PC-3 (cell line): ENCODE results near the gene SYCP2L. TPM values are rescaled to one million over a fixed set of nuclear protein-coding genes. Genes with fewer than 3 reads are reported as not detected.
A peak's percentile ranks its signal among the peaks of the same experiment; 100 is the strongest.

Experiments
- ATAC-seq: fragments of 200-7000 bp; cut with Tn5 transposase; 2 replicates; pipeline ENCODE4 v1.9.1; 2020; ENCODE audit warnings: mild to moderate bottlenecking, moderate library complexity
- Bru-seq: library from RNA; stranded (reverse); fragments of 400-500 nt; gene quantifications from one replicate; lab custom pipeline; 2021; lab: Mats Ljungman, UMichigan
- BruChase-seq, 2 experiments: library from RNA; stranded (reverse); fragments of 400-500 nt; gene quantifications; one replicate each; lab custom pipeline; 2021; lab: Mats Ljungman, UMichigan
- BruUV-seq: library from RNA; stranded (reverse); fragments of 400-500 nt; replicated peaks from 2 replicates; lab custom pipeline; 2021; lab: Mats Ljungman, UMichigan
- CTCF ChIA-PET: fragments of 300-600 bp; sonication (Branson Sonifier 250); formaldehyde crosslinking; loops from one replicate; lab custom pipeline; 2022; ENCODE audit warnings: antibody characterized with exemption; lab: Charles Lee
- POLR2A ChIA-PET: fragments of 300-600 bp; sonication (Branson Sonifier 250); formaldehyde crosslinking; loops from one replicate; lab custom pipeline; 2022; ENCODE audit warnings: antibody characterized with exemption; ENCODE audit not compliant: unreplicated experiment; lab: Charles Lee
- DNase-seq: peaks from one replicate; pipeline ENCODE4 v3.0.0-alpha.2; 2015
- H2AFZ ChIP-seq: fragments of 300-600 bp; sonication (generic); 2 replicates; pipeline ENCODE4 v1.6.0; 2016; ENCODE audit warnings: antibody characterized with exemption, low read length
- H3F3A ChIP-seq: fragments of 300-600 bp; sonication (generic); one replicate; pipeline ENCODE4 v1.6.0; 2017; ENCODE audit warnings: antibody characterized with exemption, low read length, control low read depth, mild to moderate bottlenecking; ENCODE audit not compliant: unreplicated experiment
- H3K27ac ChIP-seq: fragments of 300-600 bp; sonication (generic); 2 replicates; pipeline ENCODE4 v1.5.1; 2016; ENCODE audit warnings: mild to moderate bottlenecking, low read length
- H3K27me3 ChIP-seq: fragments of 300-600 bp; sonication (generic); 2 replicates; pipeline ENCODE4 v1.6.1; 2016; ENCODE audit warnings: low read length, mixed read lengths
- H3K36me3 ChIP-seq: fragments of 300-600 bp; sonication (generic); 2 replicates; pipeline ENCODE4 v1.6.1; 2016; ENCODE audit warnings: low read depth, mixed run types, low read length, mixed read lengths
- H3K4me1 ChIP-seq: fragments of 300-600 bp; sonication (generic); 2 replicates; pipeline ENCODE4 v1.5.1; 2016; ENCODE audit warnings: low read length; ENCODE audit not compliant: insufficient read depth
- H3K4me2 ChIP-seq: fragments of 300-600 bp; sonication (generic); 2 replicates; pipeline ENCODE4 v1.6.0; 2016; ENCODE audit warnings: low read length
- H3K4me3 ChIP-seq: fragments of 300-600 bp; sonication (generic); 2 replicates; pipeline ENCODE4 v1.5.1; 2016; ENCODE audit warnings: mild to moderate bottlenecking, low read length, mixed read lengths
- H3K79me2 ChIP-seq: fragments of 300-600 bp; sonication (generic); 2 replicates; pipeline ENCODE4 v1.6.1; 2017; ENCODE audit warnings: low read length, mixed read lengths
- H3K9ac ChIP-seq: fragments of 300-600 bp; sonication (generic); 2 replicates; pipeline ENCODE4 v1.6.0; 2016; ENCODE audit warnings: mild to moderate bottlenecking, low read length
- H3K9me2 ChIP-seq: fragments of 300-600 bp; sonication (generic); replicated peaks from 2 replicates; pipeline ENCODE4 v1.6.1; 2016; ENCODE audit warnings: mixed run types, low read length, mixed read lengths
- H3K9me3 ChIP-seq: fragments of 300-600 bp; sonication (generic); 2 replicates; pipeline ENCODE4 v1.6.1; 2016; ENCODE audit warnings: low read length, mixed read lengths
- H4K20me1 ChIP-seq: fragments of 300-600 bp; sonication (generic); 2 replicates; pipeline ENCODE4 v1.6.1; 2016; ENCODE audit warnings: low read length, mixed read lengths
- CTCF ChIP-seq: fragments of 300-600 bp; sonication (generic); conservative IDR thresholded peaks from 2 replicates; pipeline ENCODE4 v1.5.1; 2017; ENCODE audit warnings: antibody characterized with exemption, low read depth, mild to moderate bottlenecking, low read length
- EZH2 ChIP-seq: fragments of 300-600 bp; sonication (generic); IDR thresholded peaks from one replicate; pipeline ENCODE4 v1.6.1; 2017; ENCODE audit warnings: antibody characterized with exemption, mild to moderate bottlenecking, low read length; ENCODE audit not compliant: unreplicated experiment
- EZH2phosphoT487 ChIP-seq: fragments of 300-600 bp; sonication (generic); IDR thresholded peaks from 2 replicates; pipeline ENCODE4 v1.6.1; 2018; ENCODE audit warnings: mild to moderate bottlenecking, antibody characterized with exemption, low read length, borderline replicate concordance
- intact Hi-C: fragments of 100-400 bp; cut with micrococcal nuclease; formaldehyde crosslinking; loops from 2 replicates; pipeline ENCODE4 v1.9.0; 2023
- long read RNA-seq: library from polyadenylated mRNA; unstranded; transcript quantifications from one replicate; pipeline ENCODE4 v2.0.0, GENCODE V29; 2021; ENCODE audit not compliant: unreplicated experiment
- total RNA-seq: library from RNA; depleted of rRNA; stranded (reverse); fragments of >200 nt; gene quantifications from 2 replicates; pipeline ENCODE4 v1.2.3, GENCODE V29; 2014; rRNA removed

The SYCP2L gene
- total RNA-seq, result 0.07 and 2.4 TPM in 2 replicates
- Bru-seq, nascent RNA, result percentile 15 among the genes with signal in this experiment
- percentile 29 among the genes with signal in this experiment for BruChase-seq, experiment 1, labeled RNA remaining after a 6-hour chase
- BruChase-seq, experiment 2, labeled RNA remaining after a 2-hour chase, result percentile 33 among the genes with signal in this experiment
- long read RNA-seq, partial matches to known transcripts, result 0 of 1 reads
- long read RNA-seq, other reads (novel, unspliced or antisense), result 1 of 1 reads

GRCh38 chr6:10886691-10887502, at the start of gene SYCP2L:
SYCP2L (plus strand) TSS chr6:10887052; CDS start chr6:10887127, 75 bp downstream.
- Histone ChIP-seq H3K4me3 (no peak within 1 kb of the TSS), H3K9me2 (no peaks in the 10 kb centered on the region), H3K79me2 (no peaks in the 10 kb centered on the region), H3K36me3 (no peaks in the 10 kb centered on the region), H3K27me3 (peaks cover 9% of the 10 kb centered on the region; the same call in 1 of the 2 replicates), H3K4me2 (no peak within 1 kb of the TSS), H4K20me1 (no peaks in the 10 kb centered on the region), H3K9ac (no peak within 1 kb of the TSS), H3K4me1 (no peaks in the 10 kb centered on the region), H3K27ac (no peak within 1 kb of the TSS), H3F3A (no peaks in the 10 kb centered on the region), H2AFZ (no peak within 1 kb of the TSS), H3K9me3 (no peaks in the 10 kb centered on the region)
- ChIA-PET POLR2A (no interaction called here), CTCF (no interaction called here)
- BruUV-seq, result no TSS peak
- ATAC-seq (no peak), DNase-seq (no peak)
- intact Hi-C loops, result no loop called here
- no peak for TF ChIP-seq EZH2phosphoT487

- no peaks in the 10 kb centered on the region for H3K9me3 ChIP-seq
- peaks cover 6% of the 10 kb centered on the region; the same call in 1 of the 2 replicates for H3K4me1 ChIP-seq
- CTCF ChIA-PET, result no interaction called here
- peak overlapping the region; percentile 45 for H3K9ac ChIP-seq
- H3K27ac ChIP-seq, result no peak overlapping the region
- intact Hi-C loops, result no loop called here
- TSS peak; percentile 49 for BruUV-seq
- peak overlapping the region; percentile 92 for H3K4me2 ChIP-seq
- peak overlapping the region; percentile 86 for H2AFZ ChIP-seq
- no peaks in the 10 kb centered on the region for H3K79me2 ChIP-seq
- H3K9me2 ChIP-seq, result no peaks in the 10 kb centered on the region
- H3K27me3 ChIP-seq, result peaks cover 15% of the 10 kb centered on the region; the same call in 1 of the 2 replicates
- ATAC-seq (peak; percentile 21), DNase-seq (peak; percentile 6)
- no peaks in the 10 kb centered on the region for H3F3A ChIP-seq
- H3K36me3 ChIP-seq, result no peaks in the 10 kb centered on the region
- H4K20me1 ChIP-seq, result no peaks in the 10 kb centered on the region
- POLR2A ChIA-PET, result no interaction called here
- no peak for TF ChIP-seq EZH2
- no peak for TF ChIP-seq EZH2phosphoT487
- TF ChIP-seq CTCF, result no peak
- H3K4me3 ChIP-seq, result peak overlapping the region; percentile 80
Observed at GRCh38 chr6:10837622-10837994, 49.2 kb upstream of the SYCP2L start.

- H3K4me3 ChIP-seq, result peak within 1 kb of the TSS; percentile 80
- intact Hi-C loops, result no loop called here
- no peaks in the 10 kb centered on the region for H3K9me3 ChIP-seq
- no peak for TF ChIP-seq EZH2
- no peak for TF ChIP-seq EZH2phosphoT487
- TF ChIP-seq CTCF, result no peak
- no peaks in the 10 kb centered on the region for H3K79me2 ChIP-seq
- peak within 1 kb of the TSS; percentile 45 for H3K9ac ChIP-seq
- no peak within 1 kb of the TSS for H3K27ac ChIP-seq
- H3K9me2 ChIP-seq, result no peaks in the 10 kb centered on the region
- no peaks in the 10 kb centered on the region for H3F3A ChIP-seq
- CTCF ChIA-PET, result no interaction called here
- ATAC-seq (peak; percentile 89), DNase-seq (peak; percentile 92)
- H3K4me1 ChIP-seq, result peaks cover 6% of the 10 kb centered on the region; the same call in 1 of the 2 replicates
- peaks cover 15% of the 10 kb centered on the region; the same call in 1 of the 2 replicates for H3K27me3 ChIP-seq
- H3K36me3 ChIP-seq, result no peaks in the 10 kb centered on the region
- POLR2A ChIA-PET, result interaction anchor here (0.5 to 0.9 kb wide), 3 partner anchors 10 to 249 kb away, joined by 4 to 18 read pairs (median 4); no protein-coding TSS in a partner anchor
- peak within 1 kb of the TSS; percentile 86 for H2AFZ ChIP-seq
- BruUV-seq, result no TSS peak
- no peaks in the 10 kb centered on the region for H4K20me1 ChIP-seq
- H3K4me2 ChIP-seq, result peak within 1 kb of the TSS; percentile 92
Observed at GRCh38 chr6:10837995-10838793, 48.7 kb upstream of the SYCP2L start, which contains the start of gene MAK. MAK (minus strand) TSS chr6:10838539; CDS start chr6:10830648, 7,891 bp downstream.
